GM13976 (cell line): ENCODE data around the gene NMT2.
A peak's percentile ranks its signal among the peaks of the same experiment; 100 is the strongest.

ENCODE experiments used
- DNase-seq: peaks from one replicate; pipeline ENCODE4 v3.0.0; 2012; ENCODE audit warnings: low spot score
- CTCF ChIP-seq: IDR thresholded peaks from 2 replicates; pipeline ENCODE4 v1.5.1; 2012; ENCODE audit warnings: borderline replicate concordance, mild to moderate bottlenecking; ENCODE audit not compliant: insufficient read depth; ENCODE audit errors: extremely low read depth, missing control alignments, control extremely low read depth
- in situ Hi-C: fragments of 300-500 bp; cut with MboI; formaldehyde crosslinking; loops from one replicate; pipeline ENCODE4 v1.12.0; 2022; ENCODE audit warnings: low sequenced_read_pairs, mixed read lengths, inconsistent platforms; ENCODE audit not compliant: unreplicated experiment

The NMT2 gene

GRCh38 chr10:15088428-15089261 lies 79.8 kb downstream of the NMT2 start, which contains the start of gene ACBD7:
ACBD7 (minus strand) TSS chr10:15088776; CDS start chr10:15088728, 48 bp downstream.
- in situ Hi-C loops: no loop called here
- no peak for TF ChIP-seq CTCF
- DNase-seq: peak; percentile 93

GRCh38 chr10:15084502-15084922 lies 84.0 kb downstream of the NMT2 start:
- no peak for TF ChIP-seq CTCF
- no peak for DNase-seq
- in situ Hi-C loops: no loop called here

- no peak for DNase-seq
- in situ Hi-C loops: no loop called here
- TF ChIP-seq CTCF: no peak
Measured at GRCh38 chr10:15083674-15084501, 84.6 kb downstream of the NMT2 start.

- TF ChIP-seq CTCF: no peak
- DNase-seq: no peak
- in situ Hi-C loops: no loop called here
Measured at GRCh38 chr10:15075421-15075820, 93.1 kb downstream of the NMT2 start.

- in situ Hi-C loops: no loop called here
Measured at GRCh38 chr10:15072358-15072757, 96.1 kb downstream of the NMT2 start.

More at GRCh38 chr10:15072358-15072757, 96.1 kb downstream of the NMT2 start:
- no peak for DNase-seq
- TF ChIP-seq CTCF: no peak
